Measurements from ENCODE around the gene CCR3.
A peak's percentile ranks its signal among the peaks of the same experiment; 100 is the strongest.

The CCR3 gene

GRCh38 chr3:46276497-46277099 lies 34.3 kb downstream of the CCR3 start:
- peak; percentile 63 to 73 for DNase-seq

DNA sequence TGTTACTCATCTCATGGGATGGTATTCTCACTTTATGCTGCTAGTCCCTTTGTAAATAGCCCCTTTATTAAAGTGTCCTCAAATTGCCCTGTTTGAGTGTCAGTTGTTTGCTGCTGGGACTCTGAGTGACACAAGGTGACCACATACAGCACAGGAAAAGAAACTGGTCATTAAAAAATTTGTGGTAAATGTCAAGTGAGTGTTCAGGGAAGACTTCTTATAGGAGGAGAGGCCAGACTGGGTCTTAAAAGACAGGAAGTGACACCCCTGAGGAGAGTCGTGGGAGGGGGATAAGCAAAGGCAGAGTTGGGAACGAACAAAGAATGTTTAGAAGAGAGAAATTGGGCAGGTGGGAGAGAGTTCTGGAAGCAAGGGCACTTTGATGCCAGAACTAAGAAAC lies 35.2 kb downstream of the CCR3 start:
- no peak for DNase-seq

DNA sequence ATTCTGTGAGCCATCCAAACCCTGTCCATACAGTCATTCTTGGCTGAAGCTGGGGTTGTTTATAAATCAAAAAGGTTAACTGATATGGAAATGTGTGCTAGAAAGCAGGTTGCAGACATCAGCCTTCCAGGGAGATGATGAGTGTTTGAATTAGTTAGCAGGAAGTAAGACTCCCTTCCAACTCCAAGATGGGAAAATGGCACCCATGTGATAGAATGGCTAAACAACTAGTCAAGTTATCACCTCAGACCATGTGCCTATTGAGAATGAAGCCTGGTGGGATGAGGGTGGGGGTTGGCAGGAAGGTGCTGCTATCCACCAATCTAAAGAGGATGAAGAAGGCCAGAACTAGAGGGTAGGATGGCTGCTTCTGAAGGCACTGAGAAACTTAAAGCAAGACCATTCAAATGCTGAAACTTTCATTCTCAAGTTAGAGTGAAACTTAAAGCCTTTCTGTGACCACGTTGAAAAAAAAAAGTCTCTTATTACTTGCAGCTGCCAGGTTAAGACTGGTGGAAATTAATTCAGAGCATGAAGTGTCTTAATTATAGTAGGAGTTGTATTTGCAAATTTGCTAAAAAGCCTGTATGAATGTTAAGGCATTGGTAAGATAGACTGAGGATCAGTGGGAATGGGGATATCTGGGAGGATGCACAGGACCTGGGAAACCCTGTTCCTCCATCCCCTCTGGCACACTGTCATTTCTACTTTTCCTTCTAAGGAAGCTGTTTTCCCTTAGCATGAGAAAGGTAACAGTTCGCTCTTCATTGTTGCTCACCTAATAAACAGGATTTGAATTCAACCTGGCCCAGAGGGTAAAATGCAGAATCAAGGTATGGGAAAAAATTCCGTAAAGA lies 36.8 kb downstream of the CCR3 start:
- DNase-seq, result no peak

DNA sequence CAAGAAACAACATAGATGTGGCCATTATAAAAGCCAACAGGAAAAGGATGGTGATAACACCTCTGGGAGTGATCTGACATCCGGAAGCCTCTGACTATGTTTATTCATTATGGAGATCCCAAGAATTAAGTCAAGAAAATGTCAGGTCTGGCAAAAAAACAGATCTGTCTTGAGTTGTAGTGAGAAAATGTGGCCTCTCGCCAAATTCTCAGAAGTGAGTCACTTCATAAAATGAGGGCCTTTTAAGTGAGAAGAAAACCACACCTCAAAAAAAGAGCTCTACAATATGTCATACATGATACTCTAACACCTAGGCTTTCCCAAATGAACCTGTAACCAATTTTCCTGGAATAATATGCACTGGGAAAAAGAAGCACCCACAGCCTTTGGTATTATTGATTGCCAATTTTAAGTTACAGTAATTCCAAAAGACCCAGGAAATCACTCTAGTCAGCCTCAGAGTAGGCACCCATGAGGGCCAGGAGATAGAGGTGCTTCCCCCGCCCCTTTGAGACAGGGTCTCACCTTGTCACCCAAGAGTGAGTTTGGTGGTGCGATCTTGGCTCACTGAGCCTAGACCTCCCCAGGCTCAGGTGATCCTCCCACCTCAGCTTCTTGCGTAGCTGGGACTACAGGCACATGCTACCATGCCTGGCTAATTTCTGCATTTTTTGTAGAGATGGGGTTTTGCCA lies 38.0 kb downstream of the CCR3 start:
- DNase-seq, result no peak

- no peak for DNase-seq
These were observed 39.3 kb downstream of the CCR3 start for GRCh38 chr3:46281551-46281950.

DNA sequence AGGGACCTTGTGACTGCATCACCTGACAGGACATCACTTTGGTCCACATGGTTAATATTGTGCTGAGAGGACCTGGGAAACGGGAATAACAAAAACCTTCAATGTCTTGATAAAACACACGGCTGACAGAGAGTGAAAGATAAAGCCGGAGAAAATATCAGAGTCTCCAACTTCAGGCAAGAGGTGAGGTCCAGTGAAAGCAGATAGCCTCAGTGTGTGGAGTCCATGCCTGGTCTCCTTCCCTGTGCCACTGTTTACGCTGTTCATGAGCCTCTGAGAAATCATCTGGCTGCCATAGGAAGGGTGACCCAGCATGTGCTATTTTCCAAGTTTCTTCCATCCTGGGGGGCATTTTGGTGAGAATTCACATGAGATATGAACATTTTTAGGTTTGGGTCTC lies 39.8 kb downstream of the CCR3 start:
- no peak for DNase-seq

GRCh38 chr3:46282696-46283095 lies 40.4 kb downstream of the CCR3 start:
- no peak for DNase-seq

GRCh38 chr3:46283881-46284450 lies 41.7 kb downstream of the CCR3 start:
- peak; percentile 17 to 24 for DNase-seq

DNA sequence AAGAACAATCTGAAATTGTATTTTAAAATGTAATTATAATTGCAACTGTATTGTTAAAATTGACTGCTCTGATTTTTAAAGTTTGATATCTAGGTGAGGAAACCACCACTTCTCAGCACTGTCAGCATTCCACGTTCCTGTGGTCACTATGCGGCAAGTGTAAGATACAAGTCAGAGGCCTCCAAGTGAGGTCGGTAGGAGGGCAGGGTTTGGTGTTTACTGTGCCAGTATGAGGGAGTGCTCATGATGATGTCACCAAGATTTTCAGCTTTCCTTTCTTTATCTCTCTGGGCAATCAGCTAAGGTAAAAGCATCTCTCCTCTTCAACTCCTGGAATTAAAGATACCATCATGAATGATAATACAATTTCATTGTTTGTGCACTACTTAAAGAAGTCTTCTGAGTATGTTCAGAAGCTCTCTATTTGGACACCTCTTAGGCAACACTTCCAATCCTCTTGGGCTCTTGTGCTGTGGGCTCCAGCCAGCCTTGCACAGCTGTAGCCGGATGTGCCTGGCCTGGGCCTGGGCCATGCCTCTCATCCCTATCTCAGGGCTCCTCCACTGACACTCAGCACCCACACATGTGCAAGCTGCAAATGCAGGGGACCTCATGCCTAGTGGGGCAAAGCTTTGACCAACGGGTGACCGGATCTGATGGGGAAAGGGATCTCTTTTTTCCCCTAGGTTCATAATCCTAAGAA lies 42.9 kb downstream of the CCR3 start:
- no peak for DNase-seq

DNA sequence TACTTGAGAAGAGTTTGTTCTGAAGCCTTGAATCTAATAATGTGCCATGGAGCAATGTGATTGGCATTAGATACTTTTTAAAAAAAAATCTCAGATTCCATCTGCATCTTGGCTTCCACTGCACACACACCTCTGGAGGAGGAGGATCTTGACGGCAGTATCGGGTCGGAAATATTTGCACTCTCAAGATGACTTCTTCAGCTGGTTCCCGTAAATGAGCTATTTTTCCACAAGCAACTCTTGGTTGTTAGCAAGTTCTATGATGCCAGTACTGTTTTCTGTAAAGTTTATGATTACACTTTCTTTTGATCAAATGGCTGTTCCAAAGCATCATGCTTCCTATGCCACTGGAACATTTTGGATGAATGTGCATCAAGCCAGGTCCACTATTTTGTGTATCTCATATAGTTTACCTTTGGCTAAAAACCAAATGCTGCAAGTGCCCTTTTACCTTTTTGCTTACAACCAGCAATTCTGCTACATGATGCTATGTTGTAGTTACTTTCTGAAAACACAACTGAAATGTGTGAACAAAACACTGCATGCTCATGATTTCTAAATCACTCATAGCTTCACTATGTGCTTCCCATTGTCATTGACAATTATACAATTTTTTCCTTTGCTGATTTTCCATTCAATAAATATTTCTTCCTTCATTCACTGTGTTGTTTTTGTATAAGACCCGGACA lies 43.8 kb downstream of the CCR3 start:
- no peak for DNase-seq

DNA sequence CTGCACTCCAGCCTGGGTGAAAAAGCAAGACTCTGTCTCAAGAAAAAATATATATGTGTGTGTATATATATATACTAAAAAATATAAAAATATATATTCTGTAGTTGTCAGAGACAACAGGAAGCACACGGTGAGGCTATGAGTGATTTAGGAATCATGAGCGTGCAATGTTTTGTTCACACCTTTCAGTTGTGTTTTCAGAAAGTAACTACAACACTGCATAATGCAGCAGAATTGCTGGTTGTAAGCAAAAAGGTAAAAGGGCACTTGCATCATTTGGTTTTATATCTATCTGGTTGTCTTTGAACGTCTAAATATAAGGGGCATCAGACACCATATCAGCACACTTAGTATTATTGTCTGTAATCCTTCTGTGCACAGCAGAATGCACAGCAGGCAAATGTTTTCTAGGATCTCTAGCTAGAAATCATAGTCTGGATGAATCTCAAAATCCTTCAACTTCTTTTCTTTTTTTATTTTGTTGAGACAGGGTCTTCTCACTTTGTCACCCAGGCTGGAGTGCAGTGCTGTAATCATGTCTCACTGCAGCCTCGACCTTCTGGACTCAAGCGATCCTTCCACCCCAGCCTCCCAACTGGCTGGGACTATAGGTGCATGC lies 44.8 kb downstream of the CCR3 start:
- DNase-seq, result no peak

- no peak for DNase-seq
These were observed 47.3 kb downstream of the CCR3 start for GRCh38 chr3:46289551-46289950.

DNA sequence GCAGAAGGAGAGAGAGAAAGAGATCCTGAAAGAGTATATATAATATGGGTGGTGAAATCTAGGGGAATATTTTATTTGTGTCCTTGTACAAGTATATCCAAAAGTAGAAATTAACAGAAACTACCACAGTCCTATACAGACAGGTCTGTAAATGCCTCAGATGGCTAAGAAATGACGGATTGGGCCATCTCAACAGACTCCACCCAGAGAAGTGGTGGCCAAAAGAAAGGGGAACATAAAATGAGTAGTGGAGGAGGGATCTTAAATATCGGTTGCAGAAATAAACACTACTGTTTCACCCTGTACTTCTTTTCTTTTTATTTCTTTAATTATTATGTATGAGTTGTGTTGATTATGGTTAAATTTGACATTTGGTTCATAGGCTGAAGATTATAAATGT lies 47.7 kb downstream of the CCR3 start:
- DNase-seq, result peak; percentile 51 to 58

DNA sequence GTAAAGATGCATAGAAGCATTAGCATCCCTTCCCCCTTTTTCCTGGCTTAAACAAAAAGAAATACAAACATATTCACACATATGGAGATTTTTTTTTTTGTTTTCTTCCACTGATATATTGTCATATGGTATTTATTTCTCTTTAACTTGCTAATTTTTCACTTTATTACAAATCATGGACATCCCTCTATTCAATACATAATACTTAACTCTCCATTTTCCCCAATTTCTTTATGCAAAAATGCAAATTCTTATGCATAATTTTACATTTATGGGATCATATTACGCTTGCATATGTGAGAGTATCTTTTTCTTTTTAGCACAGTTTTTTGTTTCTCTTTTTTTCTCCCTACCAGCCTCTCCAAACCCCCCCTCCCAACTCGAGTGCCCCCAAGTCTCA lies 48.8 kb downstream of the CCR3 start:
- no peak for DNase-seq

- DNase-seq, result peak; percentile 31 to 47
These were observed 50.9 kb downstream of the CCR3 start for GRCh38 chr3:46293035-46293724.

DNA sequence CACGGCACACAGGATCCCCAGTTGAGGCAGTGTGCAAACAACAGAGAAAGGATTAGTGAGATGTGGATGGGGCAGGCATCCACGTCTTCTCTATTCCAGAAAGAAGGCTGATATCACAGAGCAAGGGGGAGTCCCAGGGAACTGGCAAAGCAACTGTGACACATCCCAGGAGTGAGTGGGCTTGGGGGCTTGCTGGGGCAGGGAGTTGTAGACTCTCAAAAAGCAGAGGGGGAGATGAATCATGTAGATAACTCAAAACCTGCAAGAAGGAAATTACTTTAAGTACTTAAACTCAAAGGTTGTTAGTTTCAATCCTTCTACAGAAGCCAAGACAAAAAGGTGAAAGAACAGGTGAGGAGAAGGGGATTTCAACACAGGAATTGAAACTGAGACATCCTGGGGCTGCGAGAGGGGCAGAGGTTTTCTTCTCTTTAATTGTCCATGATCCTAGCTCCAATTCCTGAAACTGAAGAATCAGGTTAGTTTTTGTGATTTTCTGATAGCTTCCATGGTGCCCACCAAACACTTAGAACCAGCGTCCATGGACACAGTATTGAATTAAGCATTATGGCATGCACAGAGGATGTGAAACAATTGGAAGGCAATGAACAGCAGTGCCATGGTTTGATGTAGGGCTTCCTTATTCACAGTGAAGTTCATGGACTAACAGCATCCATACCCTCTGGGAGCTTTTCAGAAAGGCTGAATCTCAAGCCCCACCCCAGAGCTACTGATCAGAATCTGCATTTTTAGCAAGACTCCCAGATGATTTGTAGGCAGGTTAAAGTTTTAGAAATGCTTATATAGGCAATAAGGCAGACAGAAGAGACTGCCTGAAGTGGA lies 52.0 kb downstream of the CCR3 start:
- DNase-seq, result no peak

DNA sequence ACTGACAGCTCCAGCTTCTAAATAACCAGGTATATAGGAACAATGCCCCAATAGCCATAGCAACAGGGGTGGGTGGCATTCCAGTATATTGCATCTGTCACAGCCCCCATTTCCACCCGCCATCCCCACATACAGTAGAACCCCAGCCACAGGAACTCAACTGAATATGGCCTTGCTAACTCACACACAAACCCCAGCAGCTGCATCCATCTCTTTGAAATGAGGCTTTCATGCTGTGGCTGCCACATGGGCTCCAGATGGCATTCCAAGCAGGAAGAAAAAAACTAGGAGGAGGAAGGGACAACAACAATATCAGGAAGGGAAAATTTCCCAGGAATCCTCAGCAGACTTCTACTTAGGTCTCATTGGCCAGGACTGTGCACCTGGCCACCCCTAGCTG lies 54.6 kb downstream of the CCR3 start:
- no peak for DNase-seq

GRCh38 chr3:46297658-46298423 lies 55.6 kb downstream of the CCR3 start:
- DNase-seq, result peak; percentile 42 to 43

DNA sequence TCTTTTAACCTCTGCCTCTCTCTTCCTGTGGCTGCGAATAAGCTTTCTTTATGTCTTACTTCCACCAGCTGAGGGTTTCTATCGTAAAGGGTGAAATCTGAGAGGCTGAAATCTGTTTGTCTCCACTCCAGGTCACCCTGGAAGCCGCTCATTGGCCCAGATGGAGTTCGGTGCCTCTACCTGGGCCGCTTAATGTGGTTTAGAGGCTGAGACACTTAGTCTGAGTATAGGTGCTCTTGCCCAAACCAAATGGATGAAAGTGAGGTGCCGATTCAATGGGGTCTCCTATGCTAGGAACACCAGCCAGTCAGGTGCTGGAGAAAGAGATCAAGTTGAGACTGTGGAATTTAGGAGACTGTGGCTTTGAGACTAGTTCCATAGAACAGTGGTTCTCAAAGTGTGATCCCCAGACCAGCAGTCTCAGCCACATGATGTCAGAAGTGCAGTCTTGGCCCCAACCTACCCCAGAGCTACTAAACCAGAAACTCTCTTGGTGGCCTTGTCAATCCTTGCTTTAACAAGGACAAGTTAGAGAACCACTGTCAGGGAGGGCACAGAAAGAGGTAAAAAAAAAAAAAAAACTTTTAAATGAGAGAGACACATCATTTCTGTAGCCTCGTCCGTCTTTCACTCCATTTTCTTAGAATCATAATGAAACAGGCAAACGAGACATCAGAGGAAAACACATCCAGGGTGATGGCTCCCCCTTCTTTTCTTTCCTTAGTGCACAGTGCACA lies 56.8 kb downstream of the CCR3 start:
- no peak for DNase-seq
